Activated CD4-positive, alpha-beta T cell treated with anti-CD3 and anti-CD28 coated beads, Interleukin-2, amount 50 U/mL, for 48 hours (primary cell): Measurements from ENCODE around the gene FIGNL2.

Experiments
- DNase-seq, 2 experiments: peaks; one replicate each; pipeline ENCODE4 v3.0.0-alpha.2; 2020

FIGNL2 gene

DNA sequence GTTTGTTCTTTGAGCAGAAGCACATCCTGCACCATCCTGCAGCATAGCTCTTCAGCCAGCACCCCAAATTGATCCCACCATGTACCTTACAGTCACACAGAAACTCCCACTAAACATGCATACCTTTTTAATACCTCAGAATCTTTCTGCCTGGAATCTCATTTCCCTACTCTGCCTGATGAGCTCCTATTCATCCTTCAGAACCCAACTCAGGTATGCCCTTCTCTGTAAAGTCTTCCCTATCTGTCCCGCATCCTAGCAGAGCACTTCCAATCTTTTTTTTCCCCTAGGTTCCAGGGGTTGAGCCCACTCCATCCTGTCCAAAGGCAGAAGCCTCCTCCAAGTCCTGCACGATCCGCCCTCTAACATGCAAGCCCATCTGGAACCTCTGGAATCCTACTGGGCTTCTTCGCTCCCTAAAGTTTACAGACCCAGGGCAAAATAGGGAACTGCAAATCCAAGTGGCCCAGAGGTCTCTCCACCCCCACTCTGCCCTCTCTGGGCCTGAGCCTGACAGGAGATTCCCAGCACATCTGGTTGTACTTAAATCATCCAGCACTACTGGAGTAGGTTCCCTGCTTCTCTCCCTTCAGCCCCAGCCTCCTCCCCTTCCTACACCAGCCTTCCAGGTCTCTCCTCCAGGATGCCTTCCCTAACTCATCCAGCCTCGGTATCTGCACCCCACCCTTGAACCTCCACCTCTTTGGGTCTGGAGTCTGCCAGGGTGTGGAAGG is 4.1 kb upstream of the FIGNL2 start:
- DNase-seq = no peak

DNA sequence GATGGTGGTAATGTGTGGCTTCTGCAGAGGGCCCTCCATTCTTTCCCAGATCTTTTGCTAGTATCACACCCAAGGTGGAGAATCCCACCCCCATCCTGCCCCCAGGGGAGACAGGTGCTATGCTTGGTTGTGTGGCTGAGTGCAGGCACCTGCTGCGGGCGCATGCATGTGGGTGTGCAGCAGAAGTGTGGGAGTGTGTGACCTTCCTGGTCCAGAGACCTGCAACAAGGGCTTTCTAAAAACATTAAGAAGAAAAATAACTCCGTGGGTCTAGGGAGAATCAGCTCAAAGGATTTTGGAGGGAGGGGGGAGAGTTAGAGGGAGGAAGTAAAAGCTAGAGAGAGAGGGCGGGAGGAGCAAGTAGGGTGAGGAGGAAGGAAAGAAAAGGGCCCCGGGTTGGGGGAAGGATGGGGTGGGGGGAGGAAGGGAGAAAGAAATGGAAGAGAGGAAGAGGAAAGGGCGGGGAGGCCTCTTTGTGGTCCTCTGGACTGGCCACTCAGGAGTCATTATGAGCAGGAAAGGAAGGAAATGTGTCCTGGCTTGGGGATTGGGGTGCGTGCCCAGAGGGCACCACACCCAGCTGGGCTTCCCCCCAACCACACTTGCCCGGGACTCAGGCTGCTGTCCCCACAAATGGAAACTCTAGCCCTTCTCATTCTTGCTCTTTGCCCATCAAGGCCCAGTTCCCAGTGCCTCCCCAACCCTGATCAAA is 3.1 kb upstream of the FIGNL2 start:
- no peak for DNase-seq

DNA sequence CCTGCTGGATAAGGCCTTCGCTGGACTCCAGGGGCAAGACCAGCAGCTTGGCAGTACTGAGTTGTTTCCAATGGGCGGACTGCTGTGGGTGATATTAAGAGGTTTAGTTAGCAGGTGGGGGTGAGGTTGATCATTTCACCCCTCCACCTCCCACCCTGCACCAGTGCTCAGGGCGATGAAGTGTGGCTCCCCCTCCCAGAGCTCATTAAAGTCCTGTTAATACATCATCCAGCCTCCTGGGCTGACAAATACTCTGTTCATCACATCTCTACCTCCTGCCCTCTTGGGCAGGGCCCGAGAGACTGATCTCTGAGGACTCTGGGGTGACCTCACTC is 2.4 kb upstream of the FIGNL2 start:
- DNase-seq = no peak

DNA sequence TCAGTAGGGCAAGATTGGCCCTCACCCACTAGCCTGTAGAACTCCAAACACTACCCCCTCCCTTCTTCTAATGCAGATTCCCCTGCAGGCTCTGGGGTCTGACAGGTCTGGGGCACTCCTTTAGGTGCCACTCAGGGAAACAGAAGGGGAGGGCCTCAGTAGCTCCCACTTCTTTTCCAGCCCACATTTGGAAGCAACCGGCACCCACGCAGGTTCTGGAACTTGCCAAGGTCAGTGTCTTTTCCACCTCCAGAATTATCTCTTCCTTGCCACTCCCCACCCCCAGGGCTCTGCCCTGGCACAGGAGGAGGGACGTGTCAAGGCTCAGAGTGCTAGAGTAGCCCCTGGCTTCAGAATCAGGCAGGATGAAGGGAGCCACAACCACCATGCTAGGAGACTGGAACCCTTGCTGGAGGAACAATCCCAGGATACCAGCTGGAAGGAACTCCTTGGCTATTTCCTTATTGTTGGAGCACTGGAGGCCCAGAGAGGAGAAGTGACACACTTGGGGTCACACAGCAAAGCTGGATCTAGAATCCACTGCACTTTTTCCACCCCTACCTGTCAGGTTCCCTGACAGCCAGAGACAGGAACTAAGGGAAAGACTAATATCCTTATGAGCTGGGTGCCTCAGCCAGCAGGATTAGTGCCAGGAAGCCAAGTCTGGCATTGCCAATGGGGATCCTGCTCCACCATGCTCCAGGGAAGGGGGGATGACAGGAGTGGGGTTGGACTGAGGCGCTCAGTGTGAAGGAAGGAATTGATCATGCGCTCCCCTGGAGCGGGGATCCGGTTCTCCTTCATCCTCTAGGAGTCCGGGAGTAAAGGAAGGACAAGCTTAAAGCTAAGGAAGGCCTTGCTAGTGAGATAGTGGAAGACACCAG is 1.8 kb upstream of the FIGNL2 start:
- DNase-seq = no peak

DNA sequence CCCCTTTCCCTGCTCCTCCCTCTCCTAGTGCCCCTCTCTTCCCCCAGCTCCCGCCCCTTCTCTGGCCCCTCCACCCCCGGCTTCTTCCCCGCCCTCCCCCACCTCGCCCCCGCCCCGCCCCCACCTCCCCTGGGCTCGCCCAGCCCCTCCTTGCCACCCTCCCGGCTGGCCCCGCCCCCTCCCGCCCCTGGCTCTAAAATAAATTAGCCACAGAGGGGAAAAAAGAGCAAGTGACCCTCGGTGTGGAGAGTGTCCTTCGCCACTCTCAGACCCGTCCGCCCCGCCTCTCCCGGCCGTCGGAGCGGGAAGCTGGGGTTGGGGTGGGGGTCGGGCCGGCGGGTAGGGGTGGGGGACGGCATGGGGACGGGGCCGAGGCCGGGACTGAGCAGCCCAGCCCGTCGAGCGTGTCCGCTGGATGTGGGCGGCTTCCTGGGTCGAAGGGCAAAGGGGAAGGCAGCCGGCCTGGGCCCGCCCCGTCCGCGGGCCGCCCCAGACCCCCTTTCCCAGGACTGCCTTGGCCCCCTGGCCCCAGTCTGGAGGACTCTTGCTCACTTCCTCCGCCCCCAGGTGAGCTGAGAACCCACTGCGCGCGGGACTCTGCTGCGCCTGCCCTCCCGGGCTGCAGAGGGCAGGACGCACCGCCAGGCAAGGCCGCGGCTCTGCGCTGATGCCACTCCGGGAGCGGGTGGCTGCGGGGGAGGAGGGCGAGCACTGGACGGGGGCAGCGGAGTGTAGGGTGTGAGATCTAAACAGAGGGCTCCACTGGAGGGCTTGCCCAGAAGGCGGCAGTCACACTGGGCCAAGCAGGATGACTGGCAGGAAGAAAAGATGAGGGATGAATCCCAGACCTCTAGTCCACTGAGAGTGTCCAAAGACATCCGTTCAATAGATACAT is 570 bp upstream of the FIGNL2 start:
- no peak for DNase-seq

DNA sequence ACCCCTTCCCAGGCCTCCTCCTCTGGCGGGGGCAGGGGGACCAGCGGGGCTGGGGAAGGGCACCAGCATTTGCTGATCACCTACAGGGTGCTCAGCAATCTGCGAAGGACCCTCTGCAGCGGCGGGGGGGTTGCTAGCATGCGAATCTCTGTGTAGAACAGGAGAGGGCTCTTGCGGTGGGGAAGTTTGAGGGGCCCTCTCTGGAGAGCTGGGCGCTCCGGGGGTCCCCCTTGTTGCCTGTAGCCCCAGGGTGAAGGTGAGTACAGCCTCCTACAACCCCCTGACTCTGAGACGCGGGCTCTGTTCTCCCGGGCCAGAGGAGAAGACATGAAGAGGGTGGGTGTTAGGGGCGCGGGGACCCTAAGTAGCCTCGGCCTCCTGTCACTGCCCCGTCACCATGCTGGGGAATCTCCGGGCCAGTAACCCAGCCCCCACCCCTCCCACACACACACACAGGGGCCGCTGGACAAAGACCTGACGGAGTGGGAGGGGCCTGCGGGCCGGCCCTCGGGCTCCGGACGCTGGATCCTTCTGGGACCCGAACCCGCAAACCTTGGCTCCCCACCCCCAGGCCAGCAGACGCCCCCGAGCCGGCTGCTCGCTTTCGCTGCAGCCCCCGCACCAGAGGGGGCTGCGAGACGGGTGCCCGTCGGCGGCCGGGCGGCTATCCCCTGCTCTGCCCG is 734 bp downstream of the FIGNL2 start:
- DNase-seq = no peak

DNA sequence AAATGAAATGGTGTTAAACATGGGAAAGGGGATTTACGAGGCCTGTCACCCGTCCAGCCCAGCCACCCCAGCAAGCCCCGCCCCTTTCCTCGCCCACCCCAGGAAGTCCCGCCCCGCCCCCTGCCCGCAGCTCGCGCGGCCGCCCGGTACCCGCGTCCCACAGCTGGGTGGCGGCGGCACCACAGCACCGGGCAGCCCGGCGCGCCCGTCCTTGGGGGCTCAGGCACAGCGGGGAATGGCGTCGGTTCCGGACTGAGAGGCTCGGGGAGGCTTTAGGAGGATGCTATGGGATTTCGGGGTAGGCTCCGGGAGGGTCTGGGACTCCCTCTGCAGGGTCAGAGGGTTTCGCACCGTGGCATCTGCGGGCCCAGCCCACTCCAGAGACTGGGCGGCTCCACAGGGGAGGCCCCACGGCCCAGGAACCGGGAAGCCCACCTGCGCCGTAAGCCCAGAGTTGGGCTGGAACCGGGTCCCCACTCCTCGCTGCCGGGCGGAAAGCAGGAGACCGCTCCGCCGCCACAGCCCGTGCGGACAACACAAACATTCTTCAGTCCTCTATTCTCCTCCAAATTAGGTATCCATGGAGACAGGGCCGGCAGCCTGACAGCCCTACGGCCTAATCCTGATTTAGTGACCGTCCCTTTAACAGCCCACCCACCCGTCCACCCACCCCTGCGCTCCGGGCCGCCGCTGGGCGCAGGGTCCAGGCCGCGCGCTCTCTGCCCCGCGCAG is 1.4 kb downstream of the FIGNL2 start:
- peak; percentile 62 to 63 for DNase-seq

DNA sequence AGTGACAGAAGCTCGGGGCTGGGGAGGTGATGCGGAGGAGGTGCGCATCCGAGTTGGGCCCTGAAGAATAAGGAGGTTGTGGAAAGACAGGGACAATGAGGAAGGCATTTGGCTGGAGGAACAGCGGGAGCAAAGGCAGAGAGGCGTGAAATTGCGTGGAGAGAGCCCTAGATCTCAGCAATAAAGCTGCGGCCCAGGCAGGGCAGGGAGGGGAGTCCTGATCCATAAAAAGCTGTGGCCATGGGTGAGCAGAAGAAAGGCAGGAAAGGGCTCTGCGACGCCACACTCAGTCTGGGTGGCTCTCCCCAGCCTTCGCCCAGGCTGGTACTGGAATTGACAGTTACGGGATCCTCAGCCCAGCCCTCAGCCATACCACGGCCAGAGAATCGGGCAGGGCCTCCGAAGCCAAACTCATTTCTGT is 2.2 kb downstream of the FIGNL2 start:
- DNase-seq = no peak

DNA sequence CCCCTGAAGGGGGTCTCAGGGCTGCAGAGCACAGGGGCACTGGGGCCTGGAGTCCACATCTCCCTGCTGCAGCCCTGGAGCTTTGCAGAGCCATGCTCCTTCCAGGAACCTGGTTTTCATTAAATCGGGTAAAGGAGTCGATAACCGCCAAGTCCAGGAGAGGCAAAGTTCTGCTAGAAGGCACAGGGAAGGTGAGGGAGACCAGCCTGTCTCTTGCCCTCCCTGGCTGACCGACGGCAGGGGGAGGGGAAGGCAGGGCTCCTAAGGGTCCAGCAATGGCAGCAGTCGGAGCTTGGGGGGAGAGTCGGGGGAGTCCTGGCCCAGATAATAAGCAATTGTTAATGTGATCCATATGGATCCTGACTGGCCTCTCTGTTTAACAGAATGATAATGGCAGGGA is 3.0 kb downstream of the FIGNL2 start:
- no peak for DNase-seq

DNA sequence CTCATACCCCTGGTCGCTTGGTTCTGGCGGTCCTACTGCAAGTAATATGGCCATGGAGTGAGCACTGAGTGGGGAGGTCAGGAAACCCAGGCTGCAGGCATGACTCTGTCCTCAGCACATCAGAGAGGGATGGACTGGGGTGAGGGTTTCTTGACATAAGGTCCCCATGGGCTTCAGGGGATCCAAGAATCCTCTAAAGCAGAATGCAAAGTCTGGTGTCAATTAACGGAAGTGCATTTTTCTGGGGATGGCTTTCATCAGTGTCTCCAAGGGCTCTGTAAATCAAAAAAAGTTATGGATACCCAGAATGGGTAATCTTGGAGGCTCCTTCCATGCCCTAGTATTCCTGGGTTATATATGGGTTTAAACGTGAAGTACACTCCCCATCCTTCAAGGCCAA is 3.7 kb downstream of the FIGNL2 start:
- no peak for DNase-seq

DNA sequence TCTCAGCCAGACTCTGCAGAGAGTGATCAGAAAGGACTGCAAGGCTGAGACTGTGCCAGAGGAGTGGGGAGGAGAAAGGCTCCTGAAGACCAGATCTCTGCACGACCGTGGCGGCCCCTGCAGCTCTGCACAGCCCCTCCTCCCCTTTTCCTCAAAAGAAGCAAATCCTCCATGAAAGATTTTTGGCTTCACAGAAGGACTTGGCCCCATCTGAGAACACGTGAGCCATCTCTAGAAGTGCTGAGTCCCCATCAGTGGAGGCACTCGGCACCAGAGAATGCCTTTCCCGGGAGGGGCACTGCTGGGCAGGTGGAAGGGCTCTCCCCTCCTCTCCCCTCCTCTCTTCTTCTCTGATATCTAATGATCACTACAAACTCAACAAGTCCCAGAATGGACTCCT is 6.8 kb downstream of the FIGNL2 start:
- no peak for DNase-seq

DNA sequence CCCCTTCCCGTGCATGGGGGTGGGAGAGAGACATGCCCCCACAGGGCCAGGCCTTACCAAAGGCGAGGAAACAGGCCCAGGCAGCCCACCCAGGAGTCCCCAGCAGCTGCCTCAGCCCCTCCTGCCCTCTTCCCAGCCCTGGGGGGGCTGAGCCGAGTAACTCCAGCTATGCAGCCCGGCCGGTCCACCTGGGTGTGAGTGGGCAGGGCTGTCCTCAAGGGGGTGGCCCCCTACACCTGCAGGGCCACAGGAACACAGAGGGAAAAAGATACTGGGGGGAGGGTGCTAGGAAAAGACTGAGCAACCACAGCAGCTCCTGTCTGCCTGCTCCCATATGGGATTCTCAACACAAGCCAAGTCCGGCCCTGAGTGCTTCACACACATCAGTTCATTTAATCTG is 7.6 kb downstream of the FIGNL2 start:
- no peak for DNase-seq

DNA sequence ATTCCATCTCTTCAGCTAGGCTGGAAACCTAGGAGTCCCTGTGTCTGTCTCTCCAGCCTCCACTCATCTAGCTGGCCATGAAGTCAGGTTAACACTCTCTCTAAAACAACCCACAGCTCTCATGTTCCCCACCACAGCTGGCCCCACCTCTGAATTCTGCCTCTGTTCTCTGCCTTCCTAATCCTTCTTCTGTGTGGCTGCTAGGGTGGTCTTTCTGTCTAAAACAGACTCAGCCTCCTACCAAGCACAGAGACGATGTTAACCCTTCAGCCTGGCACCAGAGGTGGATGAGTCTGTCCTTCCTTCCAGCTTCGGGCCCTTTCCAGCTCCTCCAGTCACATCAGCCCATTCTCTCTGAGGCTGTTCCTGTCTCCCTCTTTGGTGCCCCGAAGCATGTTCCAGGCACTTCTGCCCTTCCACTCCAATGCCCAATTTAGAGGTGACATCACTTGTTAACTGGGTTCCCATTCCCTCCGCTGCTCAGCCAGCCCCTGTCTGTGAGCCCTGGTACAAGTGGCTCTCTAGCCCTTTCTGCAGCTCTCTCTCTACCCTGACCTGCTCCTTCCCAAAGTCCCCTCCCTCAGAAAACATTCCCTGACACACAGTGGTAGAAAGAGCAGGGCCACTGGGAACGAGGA is 9.1 kb downstream of the FIGNL2 start:
- DNase-seq = no peak

DNA sequence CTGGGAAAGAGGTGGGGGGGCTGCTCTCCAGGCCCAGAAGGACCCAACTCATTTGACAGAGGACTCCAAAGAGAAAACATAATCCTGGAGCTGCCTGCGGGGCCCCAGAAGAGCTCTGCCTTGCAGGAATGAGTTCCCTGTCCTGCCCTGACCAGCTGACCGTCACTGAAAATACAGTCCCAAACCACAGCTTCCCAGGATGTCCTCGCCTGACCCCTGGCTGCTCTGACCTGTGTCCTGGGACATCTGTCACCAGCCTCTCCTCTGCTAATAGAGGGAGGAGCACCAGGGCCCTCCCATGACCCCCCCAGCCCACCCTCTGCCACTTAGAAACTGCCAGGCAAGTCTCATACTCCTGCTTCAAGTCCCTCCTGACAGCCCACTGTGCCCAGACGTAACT is 9.8 kb downstream of the FIGNL2 start:
- no peak for DNase-seq

DNA sequence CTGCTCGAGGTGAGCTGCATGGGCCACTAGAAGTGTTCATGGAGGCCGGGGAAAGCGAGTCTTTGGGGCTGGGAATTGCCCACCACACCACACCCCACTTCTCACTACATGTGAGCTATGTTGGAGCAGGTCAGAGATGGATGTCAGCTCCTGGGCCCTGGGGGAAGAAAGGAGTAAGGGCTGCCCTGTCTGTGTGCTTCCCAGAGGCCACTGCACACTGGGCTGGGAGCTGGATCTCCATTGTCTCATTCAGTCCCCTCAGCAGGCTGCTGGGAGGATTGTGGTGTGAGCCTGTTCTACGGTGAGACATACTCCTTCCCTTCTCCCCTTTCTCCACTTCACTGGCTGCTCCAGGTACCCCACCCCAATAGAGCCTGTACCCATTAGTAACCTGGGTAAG is 10.5 kb downstream of the FIGNL2 start:
- DNase-seq = no peak

DNA sequence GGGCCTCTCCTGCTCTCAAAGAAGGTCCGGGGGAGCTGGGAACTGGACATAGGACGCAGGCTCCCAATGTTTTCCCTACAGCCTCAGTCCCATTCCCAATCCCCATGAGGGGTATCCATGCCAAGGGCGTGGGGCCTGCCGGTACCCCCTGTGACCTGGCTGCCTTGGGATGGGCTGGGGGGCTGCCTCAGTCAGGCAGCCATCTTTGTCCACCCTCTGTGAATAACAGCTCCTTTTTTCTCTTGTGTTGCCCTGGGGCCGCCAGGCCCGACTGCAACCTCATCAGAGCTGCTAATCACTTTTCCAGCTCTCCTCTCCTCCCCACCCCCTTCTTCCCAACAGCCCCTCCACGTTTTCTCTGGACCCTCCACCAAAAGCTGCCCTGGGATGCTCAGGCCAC is 11.2 kb downstream of the FIGNL2 start:
- DNase-seq = no peak

DNA sequence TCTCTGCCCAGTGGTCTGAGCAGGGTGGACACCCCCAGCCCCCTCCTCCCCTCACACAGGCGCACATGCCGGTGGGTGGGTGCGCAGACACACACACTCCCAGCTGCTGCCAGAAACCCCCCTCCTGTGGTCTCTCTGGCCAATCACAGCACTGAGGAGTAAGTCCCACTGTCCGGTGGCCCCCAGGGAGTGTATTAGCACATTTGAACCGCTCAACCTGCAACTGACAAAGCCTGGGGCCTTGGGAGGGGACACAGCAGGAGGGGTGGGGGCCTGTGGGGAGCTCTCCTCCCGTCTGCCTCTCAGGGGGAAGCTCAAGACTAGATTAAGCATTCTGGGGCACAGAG is 11.7 kb downstream of the FIGNL2 start:
- no peak for DNase-seq

DNA sequence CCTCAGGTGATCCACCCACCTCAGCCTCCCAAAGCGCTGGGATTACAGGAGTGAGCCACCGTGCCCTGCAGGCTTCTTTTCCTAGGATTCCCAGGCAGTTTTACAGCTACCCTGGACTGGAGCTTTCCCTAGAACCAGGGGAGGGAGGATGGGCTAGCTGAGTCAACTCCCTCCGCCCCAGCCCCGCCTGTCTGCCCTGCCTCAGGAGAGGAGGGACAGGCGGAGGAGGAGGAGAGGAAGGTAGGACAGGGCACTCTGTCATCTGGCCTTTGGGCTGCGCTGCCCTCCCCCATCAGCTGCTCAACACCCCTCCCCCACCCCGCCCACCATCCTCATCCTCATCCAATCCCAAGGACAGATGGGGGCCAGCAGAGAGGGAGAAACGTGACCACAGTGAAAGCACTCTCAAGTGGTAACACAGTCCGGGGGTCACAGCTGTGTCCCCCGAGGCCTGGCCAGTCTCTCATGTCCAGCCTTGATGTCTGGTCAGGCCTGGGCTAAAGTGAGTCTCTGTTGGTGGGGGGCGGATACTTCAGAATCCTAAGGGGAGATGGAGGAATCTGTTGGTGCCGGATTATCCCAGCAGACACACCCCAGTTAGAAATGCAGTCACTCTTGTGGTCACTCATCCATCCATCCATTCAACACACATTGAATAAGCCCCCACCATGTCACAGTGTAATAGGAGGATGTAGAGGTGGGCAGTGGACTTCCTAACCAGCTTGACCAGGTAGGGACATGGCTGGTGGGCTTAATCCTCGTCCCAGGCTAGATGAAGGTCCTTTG is 12.3 kb downstream of the FIGNL2 start:
- DNase-seq = no peak

DNA sequence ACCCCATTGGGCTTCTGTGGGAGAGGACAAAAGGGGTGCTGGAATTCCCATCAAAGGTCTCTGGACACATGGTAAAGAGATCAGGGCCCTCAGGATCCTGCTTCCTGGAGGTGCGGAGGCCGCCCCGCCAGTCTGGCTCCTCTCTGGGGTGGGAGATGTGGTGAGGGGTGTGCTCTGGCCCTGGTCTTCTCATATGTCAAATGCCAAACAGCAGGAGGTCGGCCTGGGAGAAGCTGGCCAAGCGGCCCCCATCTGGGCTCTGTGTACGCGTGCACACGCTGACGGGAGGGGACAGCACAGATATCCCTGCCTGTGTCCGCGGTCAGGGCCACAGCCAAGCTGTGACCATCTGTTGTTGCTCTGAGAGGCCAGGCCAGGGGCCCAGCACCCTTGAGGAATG is 14.1 kb downstream of the FIGNL2 start:
- no peak for DNase-seq
